Stomach smooth muscle (tissue), 2 donors: ENCODE measurements around the gene IRX6.

Experiments used
- H3K27ac ChIP-seq: one replicate; pipeline ENCODE4 v1.7.0; 2013; ENCODE audit warnings: mild to moderate bottlenecking, low read length, inconsistent platforms
- H3K27me3 ChIP-seq, 2 donors: one replicate each; pipeline ENCODE4 v1.7.0; 2013; ENCODE audit warnings: low read length in 2 of 2; ENCODE audit not compliant: insufficient read depth in 2 of 2, control insufficient read depth in 1 of 2
- H3K36me3 ChIP-seq, 2 donors: one replicate each; pipeline ENCODE4 v1.7.0; 2013; ENCODE audit warnings: low read length in 2 of 2; ENCODE audit not compliant: control insufficient read depth in 2 of 2, insufficient read depth in 2 of 2
- H3K4me1 ChIP-seq: one replicate; pipeline ENCODE4 v1.7.0; 2013; ENCODE audit warnings: low read length; ENCODE audit not compliant: control insufficient read depth, insufficient read depth
- H3K4me3 ChIP-seq, 2 donors: one replicate each; pipeline ENCODE4 v1.7.0; 2013; ENCODE audit warnings: low read length in 2 of 2
- H3K9ac ChIP-seq, 2 donors: one replicate each; pipeline ENCODE4 v1.7.0; 2013; ENCODE audit warnings: low read length in 2 of 2, mild to moderate bottlenecking in 1 of 2
- H3K9me3 ChIP-seq, 2 donors: one replicate each; pipeline ENCODE4 v1.7.0; 2013; ENCODE audit warnings: low read length in 2 of 2; ENCODE audit not compliant: control insufficient read depth in 2 of 2
- donor health status: healthy.
- donor health status: Pancreatic carcinoma.

IRX6 gene

GRCh38 chr16:55322327-55322726 lies 1.7 kb upstream of the IRX6 start:
- H3K4me3 ChIP-seq = no peak overlapping the region
- no peak overlapping the region for H3K27ac ChIP-seq
- no peaks in the 10 kb centered on the region for H3K36me3 ChIP-seq
- peaks cover 5% of the 10 kb centered on the region for H3K4me1 ChIP-seq
- H3K9me3 ChIP-seq = no peaks in the 10 kb centered on the region
- H3K9ac ChIP-seq = no peak overlapping the region
- H3K27me3 ChIP-seq = peaks cover 17 to 34% of the 10 kb centered on the region in 2 donors

DNA sequence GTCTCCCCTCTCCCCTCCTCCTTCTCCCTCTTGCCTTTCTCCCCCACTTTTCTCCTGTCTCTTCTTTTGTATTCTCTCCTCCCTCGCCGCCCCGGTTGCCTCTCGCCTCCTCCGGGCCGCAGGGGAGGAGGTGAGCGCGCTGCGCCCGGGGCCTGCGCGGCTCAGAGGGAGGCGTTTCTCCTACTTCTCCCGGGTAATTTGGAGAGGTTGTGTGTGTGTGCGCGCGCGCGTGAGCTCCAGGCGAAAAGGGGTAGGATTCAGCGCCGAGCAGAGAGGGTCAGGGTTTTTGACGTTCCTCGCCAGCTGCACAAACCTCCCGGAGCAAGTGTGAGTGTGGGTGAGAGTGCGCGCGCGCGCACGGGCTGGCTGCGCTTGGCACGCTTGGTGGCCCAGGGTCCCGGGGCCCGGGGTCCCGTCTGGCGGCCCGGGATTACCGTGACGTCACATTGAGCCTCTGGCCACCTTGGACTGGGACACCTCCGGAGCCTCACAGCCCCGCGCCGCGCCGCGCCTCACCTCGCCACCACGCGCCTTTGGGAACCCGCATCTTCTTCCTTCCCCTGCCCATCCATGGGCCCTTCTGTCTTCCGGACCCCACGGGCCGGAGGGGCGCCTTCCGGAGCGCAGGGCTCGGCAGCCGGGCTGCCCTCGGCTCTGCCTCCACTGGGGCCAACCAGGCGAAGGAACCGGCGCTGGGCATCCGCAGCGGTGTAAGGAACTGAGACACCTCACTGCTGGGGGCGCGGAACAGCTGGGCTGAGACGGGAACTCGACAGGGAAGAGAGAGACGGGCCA lies 479 bp downstream of the IRX6 start:
- Histone ChIP-seq H3K9me3 (no peaks in the 10 kb centered on the region), H3K27me3 (peaks cover 31 to 48% of the 10 kb centered on the region in 2 donors), H3K27ac (no peak overlapping the region), H3K9ac (no peak overlapping the region), H3K4me3 (no peak overlapping the region), H3K4me1 (peaks cover 5% of the 10 kb centered on the region), H3K36me3 (no peaks in the 10 kb centered on the region)

DNA sequence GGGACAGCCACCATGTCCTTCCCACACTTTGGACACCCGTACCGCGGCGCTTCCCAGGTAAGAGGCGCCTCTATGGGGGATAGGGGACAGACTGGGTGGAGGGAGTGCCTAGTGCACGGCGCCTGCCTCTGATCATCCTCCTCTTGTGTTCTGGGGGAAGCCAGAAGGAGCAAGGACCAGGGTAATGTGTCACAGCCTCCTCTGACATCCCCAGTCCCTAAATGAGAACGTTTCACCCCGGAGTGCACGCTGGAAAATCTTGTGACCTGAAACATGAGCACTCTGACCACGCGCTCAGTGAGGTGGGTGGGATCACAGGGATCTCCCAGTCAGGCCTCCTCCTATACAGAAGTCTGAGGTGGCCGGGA lies 1.1 kb downstream of the IRX6 start:
- H3K9me3 ChIP-seq = no peaks in the 10 kb centered on the region

DNA sequence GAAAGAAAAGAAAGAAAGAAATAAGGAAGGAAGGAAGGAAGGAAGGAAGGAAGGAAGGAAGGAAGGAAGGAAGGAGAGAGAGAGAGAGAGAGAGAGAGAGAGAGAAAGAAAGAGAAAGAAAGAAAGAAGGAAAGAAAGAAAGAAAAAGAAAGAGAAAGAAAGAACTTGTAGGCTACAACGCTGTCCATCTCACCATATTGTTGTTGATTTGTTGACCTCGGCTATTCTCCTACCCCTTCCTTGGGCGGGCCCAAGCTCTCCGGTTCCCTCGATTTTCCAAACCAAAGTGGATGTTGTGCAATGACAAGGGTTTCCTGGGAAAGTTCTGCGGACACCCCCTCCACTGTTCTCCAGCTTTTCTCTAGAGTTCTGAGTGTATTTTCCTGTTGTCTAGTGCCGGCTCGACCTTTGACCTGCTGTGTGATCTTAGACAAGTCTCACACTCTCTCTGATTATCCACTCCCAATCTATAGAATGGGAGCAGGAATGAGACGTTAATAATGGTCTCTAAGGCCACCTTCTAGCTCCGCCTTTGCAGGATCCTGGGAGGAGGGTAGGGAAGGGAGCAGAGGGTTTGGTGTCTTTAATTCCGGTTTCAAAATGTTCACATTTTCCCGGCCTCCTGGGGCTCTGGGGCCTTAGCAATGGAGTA lies 1.6 kb downstream of the IRX6 start:
- Histone ChIP-seq H3K9ac (no peak overlapping the region), H3K9me3 (no peaks in the 10 kb centered on the region), H3K36me3 (no peaks in the 10 kb centered on the region), H3K4me3 (no peak overlapping the region), H3K27me3 (peaks cover 40 to 53% of the 10 kb centered on the region in 2 donors), H3K4me1 (peaks cover 7% of the 10 kb centered on the region), H3K27ac (no peak overlapping the region)

More for the DNA sequence above, 1.1 kb downstream of the IRX6 start:
- Histone ChIP-seq H3K27ac (no peak overlapping the region), H3K4me1 (peaks cover 5% of the 10 kb centered on the region), H3K9ac (no peak overlapping the region), H3K27me3 (peaks cover 35 to 48% of the 10 kb centered on the region in 2 donors), H3K4me3 (no peak overlapping the region), H3K36me3 (no peaks in the 10 kb centered on the region)

- H3K27me3 ChIP-seq = peaks cover 43 to 62% of the 10 kb centered on the region in 2 donors
- no peak overlapping the region for H3K27ac ChIP-seq
- no peak overlapping the region for H3K9ac ChIP-seq
- H3K36me3 ChIP-seq = no peaks in the 10 kb centered on the region
- no peaks in the 10 kb centered on the region for H3K9me3 ChIP-seq
- H3K4me1 ChIP-seq = peaks cover 14% of the 10 kb centered on the region
- no peak overlapping the region for H3K4me3 ChIP-seq
These were observed 2.5 kb downstream of the IRX6 start for GRCh38 chr16:55326261-55327092.

GRCh38 chr16:55328611-55329569 lies 4.9 kb downstream of the IRX6 start:
- Histone ChIP-seq H3K36me3 (no peaks in the 10 kb centered on the region), H3K27me3 (peaks cover 47 to 62% of the 10 kb centered on the region in 2 donors), H3K4me3 (no peak overlapping the region), H3K27ac (no peak overlapping the region), H3K9me3 (no peaks in the 10 kb centered on the region), H3K4me1 (peaks cover 17% of the 10 kb centered on the region), H3K9ac (no peak overlapping the region)

DNA sequence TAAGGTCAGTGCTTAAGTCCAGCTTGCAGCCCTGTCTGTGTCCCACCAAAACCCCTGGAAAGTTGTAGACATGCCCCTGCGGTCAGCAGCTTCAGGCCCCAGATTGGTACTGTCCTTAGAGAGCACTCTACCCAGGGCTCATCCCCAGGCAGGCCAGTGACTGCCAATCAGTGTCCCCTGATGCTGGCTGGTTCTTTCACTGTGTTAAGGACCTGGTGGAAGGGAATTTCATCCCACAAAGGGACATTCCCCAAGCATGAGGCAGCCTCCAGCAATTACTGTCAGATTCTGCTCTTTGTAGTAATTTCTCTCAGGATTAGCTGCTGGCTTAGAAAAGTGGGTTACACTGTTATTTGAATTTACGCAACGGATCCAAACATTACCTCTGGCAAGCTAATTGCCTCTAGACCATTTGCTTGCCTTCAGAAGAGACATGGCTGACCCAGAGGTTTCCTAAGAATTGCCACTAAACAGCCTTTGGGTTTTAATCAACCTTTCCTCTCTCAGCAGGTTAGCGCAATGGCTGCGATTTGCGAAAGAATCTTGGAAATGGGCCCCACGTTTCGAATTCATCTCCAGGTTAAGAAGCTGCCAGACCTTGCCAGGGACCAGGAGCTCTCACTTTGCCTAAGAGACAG lies 5.9 kb downstream of the IRX6 start:
- Histone ChIP-seq H3K36me3 (no peaks in the 10 kb centered on the region), H3K9me3 (no peaks in the 10 kb centered on the region), H3K27ac (no peak overlapping the region), H3K4me3 (no peak overlapping the region), H3K27me3 (peaks cover 46 to 54% of the 10 kb centered on the region in 2 donors), H3K4me1 (peaks cover 12% of the 10 kb centered on the region), H3K9ac (no peak overlapping the region)

DNA sequence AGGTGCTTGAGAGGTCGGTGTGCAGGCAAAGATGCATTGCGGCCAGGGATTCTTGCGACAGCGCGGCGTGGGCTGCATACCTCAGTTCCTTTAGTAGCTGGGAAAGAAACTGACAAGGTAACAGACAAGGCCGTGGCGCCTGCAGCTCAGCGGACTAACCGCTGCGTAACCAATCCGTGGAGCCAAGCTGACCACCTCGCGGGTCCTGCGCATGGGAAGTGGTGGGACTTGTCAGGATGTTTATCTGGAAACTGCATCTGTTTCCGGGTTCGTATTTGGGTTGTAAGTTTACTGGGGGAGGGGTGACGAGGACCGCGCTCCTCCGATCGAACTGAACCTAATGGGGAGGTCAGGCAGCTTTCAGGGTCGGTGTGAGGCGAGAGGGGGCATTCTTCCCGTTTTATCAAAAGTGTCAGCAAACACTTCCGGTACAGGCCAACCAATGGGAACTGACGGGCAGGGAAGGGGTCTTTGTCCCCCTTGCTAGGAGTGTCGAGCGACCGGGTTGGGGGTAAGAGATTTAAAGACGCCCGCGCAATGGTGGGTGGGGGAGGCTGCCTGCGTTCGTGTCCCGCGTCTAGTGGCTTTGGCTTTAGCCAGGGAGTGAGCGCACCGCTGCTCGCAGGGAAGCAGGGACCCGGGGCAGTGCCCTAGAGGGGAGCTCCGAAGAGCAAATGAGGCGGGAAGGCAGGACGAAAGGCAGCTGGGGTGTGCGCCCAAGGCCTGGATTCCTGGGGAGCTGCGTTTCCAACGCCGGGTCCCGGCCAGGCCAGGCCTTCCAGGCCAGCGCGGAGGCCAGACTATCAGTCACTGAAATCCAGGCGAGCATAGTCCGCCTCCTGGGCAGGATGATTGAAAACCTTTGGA lies 7.0 kb downstream of the IRX6 start:
- H3K4me3 ChIP-seq = peak overlapping the region in 1 of 2 donors; percentile 3
- H3K36me3 ChIP-seq = no peaks in the 10 kb centered on the region
- peaks cover 11% of the 10 kb centered on the region for H3K4me1 ChIP-seq
- no peaks in the 10 kb centered on the region for H3K9me3 ChIP-seq
- no peak overlapping the region for H3K27ac ChIP-seq
- no peak overlapping the region for H3K9ac ChIP-seq
- peaks cover 45 to 47% of the 10 kb centered on the region in 2 donors for H3K27me3 ChIP-seq

GRCh38 chr16:55331648-55332185 lies 7.7 kb downstream of the IRX6 start:
- Histone ChIP-seq H3K36me3 (no peaks in the 10 kb centered on the region), H3K4me1 (peaks cover 11% of the 10 kb centered on the region), H3K27ac (no peak overlapping the region), H3K4me3 (no peak overlapping the region), H3K27me3 (peaks cover 42 to 43% of the 10 kb centered on the region in 2 donors), H3K9ac (no peak overlapping the region), H3K9me3 (no peaks in the 10 kb centered on the region)
